Measurements from ENCODE around the gene GALNT1. TPM values are rescaled to one million over a fixed set of nuclear protein-coding genes. Genes with fewer than 3 reads are reported as not detected.

Gene GALNT1
- total RNA-seq, 1 donor from 2014 or later = 47.8 TPM

GRCh38 chr18:35590935-35591334, 9.4 kb downstream of the GALNT1 start:
- no peak for TF ChIP-seq CTCF (IDR thresholded peaks at IDR 0.05; ENCODE audit: borderline replicate concordance)
- Histone ChIP-seq H3K4me1 (peaks cover 22% of the 10 kb centered on the region), H3K4me3 (no peak overlapping the region), H3K36me3 (no peaks in the 10 kb centered on the region), H3K9me3 (replicated peaks) (peaks cover 19% of the 10 kb centered on the region), H3K27me3 (ENCODE audit: low read depth) (no peaks in the 10 kb centered on the region), H3K27ac (replicated peaks) (no peak overlapping the region)
- intact Hi-C loops (cut with micrococcal nuclease) = no loop called here
- DNase-seq = no peak

- no peak overlapping the region for H3K4me3 ChIP-seq
- no peaks in the 10 kb centered on the region for H3K36me3 ChIP-seq
- H3K27me3 ChIP-seq (ENCODE audit: low read depth) = no peaks in the 10 kb centered on the region
- DNase-seq = no peak
- intact Hi-C loops (cut with micrococcal nuclease) = no loop called here
- H3K4me1 ChIP-seq = peaks cover 22% of the 10 kb centered on the region
- TF ChIP-seq CTCF (IDR thresholded peaks at IDR 0.05; ENCODE audit: borderline replicate concordance) = no peak
- H3K9me3 ChIP-seq (replicated peaks) = peaks cover 16% of the 10 kb centered on the region
- no peak overlapping the region for H3K27ac ChIP-seq (replicated peaks)
These were observed 10.8 kb downstream of the GALNT1 start for GRCh38 chr18:35592298-35592697.

- no peak for DNase-seq
- Histone ChIP-seq H3K4me3 (no peak overlapping the region), H3K27me3 (ENCODE audit: low read depth) (no peaks in the 10 kb centered on the region), H3K27ac (replicated peaks) (no peak overlapping the region), H3K36me3 (no peaks in the 10 kb centered on the region), H3K9me3 (replicated peaks) (peaks cover 9% of the 10 kb centered on the region), H3K4me1 (peaks cover 22% of the 10 kb centered on the region)
- intact Hi-C loops (cut with micrococcal nuclease) = no loop called here
- no peak for TF ChIP-seq CTCF (IDR thresholded peaks at IDR 0.05; ENCODE audit: borderline replicate concordance)
These were observed 12.3 kb downstream of the GALNT1 start for GRCh38 chr18:35593859-35594258.

GRCh38 chr18:35597758-35598157, 16.2 kb downstream of the GALNT1 start:
- Histone ChIP-seq H3K4me1 (peaks cover 8% of the 10 kb centered on the region), H3K27ac (replicated peaks) (no peak overlapping the region), H3K36me3 (peaks cover 4% of the 10 kb centered on the region), H3K4me3 (no peak overlapping the region), H3K27me3 (ENCODE audit: low read depth) (no peaks in the 10 kb centered on the region), H3K9me3 (replicated peaks) (peaks cover 44% of the 10 kb centered on the region)
- no peak for DNase-seq
- intact Hi-C loops (cut with micrococcal nuclease) = no loop called here
- no peak for TF ChIP-seq CTCF (IDR thresholded peaks at IDR 0.05; ENCODE audit: borderline replicate concordance)

- intact Hi-C loops (cut with micrococcal nuclease) = no loop called here
These were observed 20.8 kb downstream of the GALNT1 start for GRCh38 chr18:35602193-35602820.

More at GRCh38 chr18:35602193-35602820, 20.8 kb downstream of the GALNT1 start:
- Histone ChIP-seq H3K4me1 (peaks cover 15% of the 10 kb centered on the region), H3K27me3 (ENCODE audit: low read depth) (no peaks in the 10 kb centered on the region), H3K27ac (replicated peaks) (no peak overlapping the region), H3K4me3 (no peak overlapping the region), H3K9me3 (replicated peaks) (peaks cover 57% of the 10 kb centered on the region), H3K36me3 (peaks cover 8% of the 10 kb centered on the region)
- TF ChIP-seq CTCF (IDR thresholded peaks at IDR 0.05; ENCODE audit: borderline replicate concordance) = no peak
- no peak for DNase-seq

Measured in left ventricle myocardium inferior (tissue), 1 donor.